HS-27A (cell line): Measurements from ENCODE around the gene MAP4.
"Not testable (repeated sequence)": the region's sequence is repeated elsewhere in the genome, so short reads cannot be mapped to it uniquely, and the experiment has no call there.

Experiments
- DNase-seq: peaks from one replicate; pipeline ENCODE4 v3.0.0-alpha.2; 2012; ENCODE audit warnings: low read depth, missing footprints

MAP4 gene

GRCh38 chr3:47896736-47897135 is 119.5 kb downstream of the MAP4 start:
- DNase-seq, result no peak

- no peak for DNase-seq
These were observed 121.0 kb downstream of the MAP4 start for GRCh38 chr3:47895241-47895640.

DNA sequence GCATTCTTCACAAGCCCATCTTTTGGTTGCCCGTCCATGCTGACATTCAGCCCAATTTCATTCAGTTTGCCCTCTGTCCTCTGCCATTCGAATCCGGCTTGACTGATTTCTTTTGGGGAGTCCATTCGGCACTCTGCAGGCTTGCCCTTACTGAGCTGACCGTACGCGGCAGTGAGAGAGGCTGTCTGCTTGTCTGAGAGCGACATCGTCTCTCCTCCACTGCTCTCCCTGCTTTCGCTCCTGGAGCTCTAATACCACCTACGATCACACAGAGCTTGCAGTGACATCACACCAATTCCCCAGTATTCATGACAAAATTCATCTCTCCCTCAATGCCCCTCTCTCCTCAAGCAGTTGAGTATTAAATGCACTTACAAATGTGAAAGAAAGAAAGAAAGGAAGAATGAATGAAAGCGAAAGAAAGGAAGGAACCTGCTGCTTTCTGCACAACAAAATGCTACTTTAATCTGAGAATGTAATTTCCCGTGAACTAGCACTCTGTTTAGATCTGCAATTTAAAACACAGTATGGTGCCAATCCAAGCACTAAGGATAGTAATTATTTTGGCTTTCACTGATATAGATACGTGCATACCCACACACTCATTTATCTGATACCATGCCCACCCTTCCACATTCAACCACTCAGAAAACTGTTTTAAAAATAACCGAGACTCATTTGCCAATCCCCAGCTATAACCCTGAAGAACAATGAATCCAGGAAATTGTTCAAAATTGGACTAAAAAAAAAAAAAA is 123.8 kb downstream of the MAP4 start:
- no peak for DNase-seq

DNA sequence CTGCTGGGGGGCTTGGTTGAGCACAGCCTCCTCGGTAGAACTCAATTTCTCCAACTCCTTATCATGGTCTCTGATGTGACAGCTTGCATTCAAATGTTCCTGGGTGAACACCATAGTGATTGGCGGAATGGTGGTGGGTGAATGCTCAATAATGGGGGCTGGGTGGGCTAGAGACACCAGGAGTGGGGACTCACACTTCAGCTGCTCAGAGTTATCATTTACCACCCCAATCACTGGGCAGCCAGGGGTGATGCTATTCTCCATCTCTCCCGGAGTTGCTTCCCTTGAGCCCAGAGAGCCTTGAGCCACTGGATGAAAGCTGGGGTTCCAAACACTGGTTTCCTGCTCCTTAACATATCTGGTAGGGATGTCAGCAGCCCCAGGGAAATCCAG is 124.6 kb downstream of the MAP4 start:
- DNase-seq, result no peak

DNA sequence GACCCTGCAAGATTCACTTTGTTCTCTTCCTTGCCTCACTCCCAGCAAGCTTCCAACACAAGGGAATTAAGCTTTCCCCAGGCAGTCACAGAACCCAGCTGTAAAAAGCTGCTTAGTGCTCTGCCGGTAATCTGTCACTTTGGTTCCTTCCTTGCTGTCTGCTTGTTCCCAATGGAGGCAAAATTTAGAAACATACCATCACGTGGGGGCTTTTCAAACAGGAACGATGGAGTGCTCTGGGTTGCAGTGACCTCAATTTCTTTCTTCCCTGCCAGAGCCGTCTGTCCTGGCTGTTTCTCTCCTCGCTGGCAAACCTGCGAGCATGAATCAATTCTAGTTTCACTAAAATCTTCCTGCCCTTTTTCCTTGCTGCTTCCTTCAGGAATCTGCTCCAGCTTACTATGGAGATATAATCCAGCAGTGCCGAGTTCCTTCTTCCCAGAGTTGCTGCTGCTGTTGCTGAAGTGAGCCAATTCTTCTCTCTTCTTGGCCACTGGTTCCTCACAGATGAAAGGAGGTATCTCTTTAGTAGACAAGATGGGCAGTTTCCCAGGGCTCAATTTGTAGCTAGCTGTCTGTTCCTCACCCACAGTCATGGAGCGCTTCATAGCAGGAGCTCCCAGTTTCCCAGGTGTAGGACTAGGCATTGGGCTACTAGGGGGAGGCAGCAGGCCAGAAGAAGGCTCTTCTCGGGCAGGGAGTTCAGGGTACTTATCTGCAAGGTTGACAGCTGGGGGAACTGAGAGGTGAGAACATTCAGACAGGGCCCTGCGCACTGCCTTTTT is 125.2 kb downstream of the MAP4 start:
- no peak for DNase-seq

DNA sequence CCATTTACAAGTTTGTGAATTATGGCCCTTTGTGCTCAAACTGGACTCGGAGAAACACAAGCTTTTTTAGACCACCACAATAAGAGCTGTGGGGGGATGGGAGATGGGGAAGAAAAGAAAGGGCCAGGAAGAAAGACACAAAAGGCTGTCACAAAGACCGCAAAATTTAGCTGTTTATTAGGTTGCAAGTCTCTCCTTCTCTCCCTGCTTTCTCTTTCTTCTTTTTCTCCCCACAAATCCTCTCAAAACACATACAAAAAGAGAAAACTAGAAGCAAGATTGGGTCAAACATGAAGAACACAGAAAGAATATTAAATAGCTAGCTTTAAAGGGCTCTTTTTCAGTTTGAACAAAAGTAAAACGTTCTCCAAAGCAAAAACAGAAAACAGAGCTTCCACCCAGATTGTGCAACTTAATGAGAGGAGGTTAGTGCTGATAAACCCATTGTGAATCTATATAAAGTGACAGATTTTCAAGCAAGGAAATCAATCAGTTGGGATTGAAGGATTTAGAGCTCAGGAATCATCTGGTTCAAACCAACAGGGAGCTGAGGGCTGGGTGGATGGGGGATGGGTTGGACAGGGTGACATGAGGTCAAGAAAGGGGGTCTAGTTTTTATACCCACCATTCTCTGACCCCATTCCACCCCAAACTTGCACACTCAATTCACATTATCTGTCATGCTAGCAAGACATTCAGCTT is 125.9 kb downstream of the MAP4 start:
- no peak for DNase-seq

- DNase-seq, result no peak
These were observed 127.0 kb downstream of the MAP4 start for GRCh38 chr3:47888986-47889757.

DNA sequence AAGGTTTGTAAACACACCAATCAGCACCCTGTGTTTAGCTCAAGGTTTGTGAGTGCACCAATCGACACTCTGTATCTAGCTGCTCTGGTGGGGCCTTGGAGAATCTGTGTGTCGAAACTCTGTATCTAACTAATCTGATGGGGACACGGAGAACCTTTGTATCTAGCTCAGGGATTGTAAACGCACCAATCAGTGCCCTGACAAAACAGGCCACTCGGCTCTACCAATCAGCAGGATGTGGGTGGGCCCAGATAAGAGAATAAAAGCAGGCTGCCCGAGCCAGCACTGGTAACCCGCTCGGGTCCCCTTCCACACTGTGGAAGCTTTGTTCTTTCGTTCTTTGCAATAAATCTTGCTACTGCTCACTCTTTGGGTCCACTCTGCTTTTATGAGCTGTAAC is 128.2 kb downstream of the MAP4 start:
- not testable (repeated sequence) for DNase-seq

DNA sequence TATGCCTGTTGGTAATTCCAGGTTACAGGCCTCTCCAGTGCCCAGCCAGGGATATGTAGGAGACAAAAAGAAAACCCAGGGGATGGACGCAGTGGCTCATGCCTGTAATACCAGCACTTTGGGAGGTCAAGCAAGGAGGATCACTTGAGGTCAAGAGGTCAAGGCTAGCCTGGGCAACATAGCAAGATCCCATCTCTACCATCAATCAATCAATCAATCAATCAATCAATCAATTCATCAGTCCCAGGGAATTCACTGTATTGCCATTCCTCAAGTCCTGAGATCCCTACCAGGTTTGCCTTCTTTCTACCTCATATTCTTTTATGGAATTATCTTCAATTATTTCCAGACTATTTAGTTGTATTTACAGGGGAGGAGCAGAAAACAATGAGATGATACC is 131.0 kb downstream of the MAP4 start:
- DNase-seq, result no peak

DNA sequence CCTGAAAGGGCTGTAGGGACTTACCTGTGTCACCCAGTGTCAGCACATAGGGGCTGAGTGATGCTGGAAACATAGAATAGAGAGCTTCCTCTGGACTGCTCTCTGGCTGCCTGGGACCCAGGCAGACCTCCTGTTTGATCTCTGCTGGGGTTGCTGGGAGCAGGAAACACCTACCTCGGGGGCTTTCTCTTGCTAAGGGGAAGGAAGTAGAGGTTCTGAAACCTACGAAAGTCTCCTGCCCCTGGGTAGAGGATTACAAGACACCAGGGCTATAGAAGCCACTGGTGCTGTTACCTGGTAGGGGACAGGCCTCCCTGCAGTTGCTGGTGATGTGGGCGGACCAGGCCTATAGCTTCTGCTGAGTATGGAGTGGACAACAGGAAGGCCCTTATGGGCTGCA is 131.6 kb downstream of the MAP4 start:
- no peak for DNase-seq

DNA sequence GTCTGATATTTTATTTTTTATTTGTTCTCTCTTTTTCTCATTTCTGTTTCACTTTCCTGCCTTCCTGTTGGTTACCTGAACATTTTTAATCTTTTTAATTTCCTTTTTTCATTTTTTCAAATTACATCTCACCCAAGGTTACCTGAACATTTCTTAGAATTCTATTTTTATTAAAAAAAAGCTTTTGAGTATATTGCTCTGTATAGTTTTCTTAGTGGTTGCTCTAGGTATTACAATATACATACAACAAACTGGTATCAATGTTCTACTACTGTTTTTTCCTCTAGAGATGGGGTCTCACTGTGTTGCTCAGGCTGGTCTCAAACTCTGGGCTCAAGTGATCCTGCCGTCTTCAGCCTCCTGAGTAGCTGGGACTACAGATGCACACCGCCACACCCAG is 133.9 kb downstream of the MAP4 start:
- no peak for DNase-seq

GRCh38 chr3:47877719-47878118 is 138.5 kb downstream of the MAP4 start:
- DNase-seq, result no peak

- no peak for DNase-seq
These were observed 138.9 kb downstream of the MAP4 start for GRCh38 chr3:47877290-47877689.

- DNase-seq, result no peak
These were observed 141.3 kb downstream of the MAP4 start for GRCh38 chr3:47874913-47875312.

DNA sequence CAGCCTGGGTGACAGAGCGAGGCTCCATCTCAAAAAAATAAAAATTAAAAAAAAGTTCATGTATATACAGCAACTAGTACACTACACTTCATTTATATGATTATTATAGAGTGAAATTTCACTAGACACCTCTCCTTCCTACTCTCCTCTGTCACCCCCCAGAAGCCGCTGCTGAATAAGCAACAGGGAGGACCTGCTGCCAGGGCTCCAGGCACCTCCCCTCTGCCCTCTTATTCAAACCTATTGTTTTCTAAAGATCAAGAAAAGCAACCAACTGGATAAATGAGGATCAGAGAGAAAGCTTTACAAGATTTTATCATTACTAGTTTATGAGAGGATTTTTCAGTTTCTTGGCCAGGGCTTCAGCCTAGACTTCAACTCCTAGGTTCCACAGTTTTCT is 141.8 kb downstream of the MAP4 start:
- DNase-seq, result no peak

- no peak for DNase-seq
These were observed 143.3 kb downstream of the MAP4 start for GRCh38 chr3:47872916-47873315.

DNA sequence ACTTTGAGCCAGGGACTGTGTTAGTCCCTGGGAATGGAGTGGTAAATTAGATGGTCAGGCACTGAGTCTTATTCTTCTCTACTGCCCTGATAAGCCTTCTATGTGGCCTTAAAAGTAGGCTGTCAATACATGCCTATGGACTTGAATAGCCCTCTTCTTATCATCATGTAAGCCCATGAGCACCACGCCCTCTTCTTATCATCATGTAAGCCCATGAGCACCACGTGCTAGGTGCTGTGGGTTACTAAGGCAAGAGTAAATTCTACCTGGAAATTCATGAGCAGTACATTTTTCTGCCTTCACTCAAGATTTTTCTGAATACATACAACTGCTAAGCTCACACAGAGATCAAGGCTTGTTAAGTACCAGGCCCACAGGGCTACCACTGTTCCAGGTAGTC is 144.8 kb downstream of the MAP4 start:
- DNase-seq, result no peak

- no peak for DNase-seq
These were observed 145.4 kb downstream of the MAP4 start for GRCh38 chr3:47870702-47871260.

DNA sequence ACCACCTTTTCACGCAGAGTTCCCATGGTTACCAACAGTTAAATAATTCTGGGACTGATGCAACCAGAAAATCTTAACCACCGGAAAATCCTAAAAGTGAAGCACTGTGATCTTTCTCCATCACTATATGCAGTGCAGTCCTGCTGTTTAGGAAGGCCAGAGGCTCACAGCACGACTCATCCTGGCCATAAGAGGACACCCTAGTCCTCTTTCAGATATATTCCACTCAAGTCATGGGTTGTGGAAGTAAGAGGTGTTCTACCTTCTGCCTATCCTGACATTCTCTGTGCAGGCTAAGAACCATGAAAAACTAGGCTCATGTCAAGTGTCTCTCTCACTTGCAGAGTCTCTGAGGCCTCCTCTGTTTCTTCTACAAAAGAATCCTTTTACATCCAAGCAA is 146.1 kb downstream of the MAP4 start:
- no peak for DNase-seq

GRCh38 chr3:47868306-47868705 is 147.9 kb downstream of the MAP4 start:
- DNase-seq, result no peak

DNA sequence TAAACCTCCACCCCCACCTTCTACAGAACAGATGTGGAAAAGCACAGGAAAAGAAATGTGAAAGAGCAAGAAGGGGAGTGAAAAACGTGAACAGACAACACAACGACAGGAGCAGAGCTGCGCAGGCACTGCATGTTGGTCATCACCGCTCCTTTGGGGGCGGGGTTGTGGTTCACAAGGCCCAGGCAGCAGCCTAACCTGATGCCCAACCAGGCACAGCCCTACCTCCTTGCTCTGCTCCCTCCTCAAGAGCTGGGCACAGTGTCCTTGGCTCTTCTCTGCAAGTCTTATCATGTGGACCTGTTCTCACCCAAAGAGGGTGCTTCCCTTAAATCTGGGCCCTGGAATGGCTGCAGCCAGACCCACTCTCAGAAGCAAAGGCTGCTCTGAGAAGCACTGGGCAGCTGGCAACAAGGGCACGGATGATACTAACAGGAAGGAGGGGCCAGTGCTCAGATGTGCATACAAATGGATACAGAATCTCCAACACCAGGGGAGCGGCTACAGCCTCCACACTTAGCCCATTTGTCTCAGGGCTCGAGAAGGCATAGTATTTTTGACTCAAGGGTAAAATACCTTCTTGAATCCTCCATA is 148.7 kb downstream of the MAP4 start:
- no peak for DNase-seq

DNA sequence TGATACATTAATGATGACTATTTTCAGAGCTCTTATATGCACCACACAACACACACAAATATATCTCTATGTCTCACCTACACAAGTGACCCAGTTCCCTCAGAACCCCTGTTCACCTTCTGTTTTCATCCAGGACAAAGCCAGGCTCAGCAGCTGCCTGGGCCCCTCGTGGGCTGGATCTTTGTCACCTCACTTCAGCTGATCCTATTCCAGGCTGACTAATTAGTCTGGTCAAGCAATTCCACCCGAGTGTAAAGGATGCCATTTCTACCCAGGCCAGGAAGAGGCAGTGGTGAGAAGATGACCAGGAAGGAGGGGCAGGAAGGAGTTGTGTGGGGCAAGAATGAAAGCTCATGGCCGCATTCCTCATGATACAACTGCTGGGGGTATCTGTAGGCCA is 151.0 kb downstream of the MAP4 start:
- DNase-seq, result no peak
